Transverse colon (tissue), 4 donors: ENCODE data around the gene MYO3A. TPM values are rescaled to one million over a fixed set of nuclear protein-coding genes. Genes with fewer than 3 reads are reported as not detected.

Experiments used
- DNase-seq: peaks from one replicate; pipeline ENCODE4 v3.0.0-alpha.2; 2019
- H3K27ac ChIP-seq, 4 donors: fragments of 200-600 bp; sonication (generic); 2 replicates each; pipeline ENCODE4 v1.5.1; 2016 to 2018; ENCODE audit warnings: inconsistent platforms in 4 of 4
- H3K27me3 ChIP-seq: fragments of 200-600 bp; sonication (generic); 2 replicates; pipeline ENCODE4 v1.5.1; 2017; ENCODE audit warnings: inconsistent platforms
- H3K36me3 ChIP-seq, 4 donors: fragments of 200-600 bp; sonication (generic); 2 replicates each; pipeline ENCODE4 v1.5.1; 2017 to 2019; ENCODE audit warnings: inconsistent platforms in 4 of 4
- H3K4me1 ChIP-seq, 4 donors: fragments of 200-600 bp; sonication (generic); 2 replicates each; pipeline ENCODE4 v1.5.1; 2017 to 2020; ENCODE audit warnings: inconsistent platforms in 4 of 4
- H3K4me3 ChIP-seq, 4 donors: fragments of 200-600 bp; sonication (generic); 1 replicate in 1 of 4; 2 replicates in 3 of 4; pipeline versions ENCODE4 v1.5.1 to v1.6.1; 2017 to 2019; ENCODE audit warnings: inconsistent platforms in 4 of 4
- H3K9me3 ChIP-seq, 2 donors: fragments of 200-600 bp; sonication (generic); 2 replicates each; pipeline ENCODE4 v1.5.1; 2017 to 2019; ENCODE audit warnings: inconsistent platforms in 2 of 2
- EP300 ChIP-seq: sonication (generic); formaldehyde crosslinking; IDR thresholded peaks from one replicate; pipeline ENCODE4 v1.6.1; 2017; ENCODE audit warnings: antibody characterized with exemption, low read depth
- POLR2A ChIP-seq: fragments of 450-650 bp; IDR thresholded peaks from one replicate; pipeline ENCODE4 v1.6.1; 2016; ENCODE audit warnings: antibody characterized with exemption, mild to moderate bottlenecking, moderate library complexity
- POLR2AphosphoS5 ChIP-seq, 3 donors: sonication (generic); formaldehyde crosslinking; IDR thresholded peaks; one replicate each; pipeline ENCODE4 v1.6.1; 2016; ENCODE audit warnings: antibody characterized with exemption in 3 of 3
- WGBS, 2 donors: methylation state at CpG; one replicate each; pipeline ENCODE4 v1.1.5; 2018; ENCODE audit warnings: low coverage in 1 of 2; 5-methylcytosine and 5-hydroxymethylcytosine counted together
- in situ Hi-C, 4 donors: fragments of 200-750 bp; cut with MboI; loops; one replicate each; pipeline versions ENCODE4 v1.15.0 to v1.15.1; 2017; ENCODE audit warnings: low sequenced_read_pairs in 3 of 4, low pct_ligation_motif_present in 1 of 4, low pct_unique_long_range_greater_than_20kb in 1 of 4
- intact Hi-C: fragments of 100-400 bp; cut with DNase I; formaldehyde crosslinking; loops from one replicate; pipeline ENCODE4 v1.15.1; 2023; ENCODE audit warnings: low total_unique reads
- total RNA-seq, 4 donors: library from RNA; depleted of rRNA; stranded (reverse); fragments of >200 nt; gene quantifications; one replicate each; pipeline ENCODE4 v1.1.0, GENCODE V29; 2016
- TF ChIP-seq, protein P1 (sequence below), 5 experiments: fragments of 200-600 bp in 3 of 5; fragments of 450-650 bp in 2 of 5; sonication (generic) in 3 of 5; IDR thresholded peaks; 1 replicate in 2 of 5; 2 replicates in 3 of 5; pipeline ENCODE4 v1.5.1; 2016 to 2017; ENCODE audit warnings: antibody characterized with exemption in 5 of 5, inconsistent platforms in 3 of 5, mild to moderate bottlenecking in 2 of 5, moderate library complexity in 1 of 5

Gene MYO3A, protein sequence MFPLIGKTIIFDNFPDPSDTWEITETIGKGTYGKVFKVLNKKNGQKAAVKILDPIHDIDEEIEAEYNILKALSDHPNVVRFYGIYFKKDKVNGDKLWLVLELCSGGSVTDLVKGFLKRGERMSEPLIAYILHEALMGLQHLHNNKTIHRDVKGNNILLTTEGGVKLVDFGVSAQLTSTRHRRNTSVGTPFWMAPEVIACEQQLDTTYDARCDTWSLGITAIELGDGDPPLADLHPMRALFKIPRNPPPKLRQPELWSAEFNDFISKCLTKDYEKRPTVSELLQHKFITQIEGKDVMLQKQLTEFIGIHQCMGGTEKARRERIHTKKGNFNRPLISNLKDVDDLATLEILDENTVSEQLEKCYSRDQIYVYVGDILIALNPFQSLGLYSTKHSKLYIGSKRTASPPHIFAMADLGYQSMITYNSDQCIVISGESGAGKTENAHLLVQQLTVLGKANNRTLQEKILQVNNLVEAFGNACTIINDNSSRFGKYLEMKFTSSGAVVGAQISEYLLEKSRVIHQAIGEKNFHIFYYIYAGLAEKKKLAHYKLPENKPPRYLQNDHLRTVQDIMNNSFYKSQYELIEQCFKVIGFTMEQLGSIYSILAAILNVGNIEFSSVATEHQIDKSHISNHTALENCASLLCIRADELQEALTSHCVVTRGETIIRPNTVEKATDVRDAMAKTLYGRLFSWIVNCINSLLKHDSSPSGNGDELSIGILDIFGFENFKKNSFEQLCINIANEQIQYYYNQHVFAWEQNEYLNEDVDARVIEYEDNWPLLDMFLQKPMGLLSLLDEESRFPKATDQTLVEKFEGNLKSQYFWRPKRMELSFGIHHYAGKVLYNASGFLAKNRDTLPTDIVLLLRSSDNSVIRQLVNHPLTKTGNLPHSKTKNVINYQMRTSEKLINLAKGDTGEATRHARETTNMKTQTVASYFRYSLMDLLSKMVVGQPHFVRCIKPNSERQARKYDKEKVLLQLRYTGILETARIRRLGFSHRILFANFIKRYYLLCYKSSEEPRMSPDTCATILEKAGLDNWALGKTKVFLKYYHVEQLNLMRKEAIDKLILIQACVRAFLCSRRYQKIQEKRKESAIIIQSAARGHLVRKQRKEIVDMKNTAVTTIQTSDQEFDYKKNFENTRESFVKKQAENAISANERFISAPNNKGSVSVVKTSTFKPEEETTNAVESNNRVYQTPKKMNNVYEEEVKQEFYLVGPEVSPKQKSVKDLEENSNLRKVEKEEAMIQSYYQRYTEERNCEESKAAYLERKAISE (N-terminal part only)
- total RNA-seq: 1 to 10 TPM in 2 of 4 donors, under 1 TPM in 1, not detected in 1; 0.27 to 1.3 (median 1.2) TPM

DNA sequence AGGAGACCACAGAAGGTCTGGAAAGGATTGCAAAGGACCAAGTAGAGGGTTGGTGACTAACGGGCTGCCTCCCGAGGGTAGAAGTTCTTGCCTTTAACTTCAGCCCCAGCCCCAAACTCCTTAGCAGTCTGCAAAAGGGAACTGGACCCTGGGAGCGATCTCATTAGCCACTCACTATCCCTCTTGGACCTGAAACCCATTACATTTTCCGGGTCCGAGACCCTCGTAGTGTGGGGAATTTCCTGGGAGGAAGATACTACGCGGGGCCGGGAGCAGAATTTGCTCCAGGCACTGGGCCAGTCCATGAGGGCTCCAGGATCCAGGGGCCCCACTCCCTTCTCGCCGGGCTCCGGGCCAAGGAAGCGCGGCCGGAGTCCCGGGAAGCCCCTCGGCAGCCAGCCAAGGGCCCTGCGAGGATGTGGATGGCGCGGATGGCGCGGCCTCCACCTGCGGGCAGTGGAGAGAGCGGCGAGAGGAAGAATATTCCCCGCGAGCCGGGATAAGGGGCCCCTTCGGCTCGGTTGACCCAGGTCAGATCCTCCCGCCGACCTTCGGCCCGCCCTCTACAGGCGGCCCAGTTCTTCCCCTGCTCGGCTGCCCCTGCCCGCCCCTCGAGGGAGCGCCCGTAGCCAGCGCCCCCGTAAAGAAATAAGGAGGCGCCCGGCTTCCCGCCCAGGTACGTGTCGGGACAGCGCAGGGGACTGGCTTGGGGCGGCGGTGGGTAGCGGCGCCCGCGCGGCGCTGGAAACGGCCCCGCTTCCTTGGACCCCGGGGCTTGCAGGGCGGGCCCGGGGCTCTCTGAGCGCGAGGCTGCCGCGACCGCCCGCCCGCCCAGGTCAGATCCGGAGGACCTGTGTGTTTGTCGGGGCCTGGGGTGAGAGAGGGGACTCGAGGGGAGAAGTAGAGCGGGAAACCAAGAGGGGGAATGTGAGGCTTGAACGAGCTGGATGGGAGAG, at the start of gene MYO3A:
Gene MYO3A (plus strand): TSS at position 577 of the 956 bp plus-strand sequence. CDS start 17,882 bp downstream, outside the sequence.
- DNase-seq: no peak
- no peak within 1 kb of the TSS for H3K27ac ChIP-seq

GRCh38 chr10:25888627-25889026, 45.4 kb upstream of the MYO3A start:
- Histone ChIP-seq H3K36me3 (no peaks in the 10 kb centered on the region), H3K27me3 (no peaks in the 10 kb centered on the region), H3K4me3 (no peak overlapping the region), H3K27ac (no peak overlapping the region), H3K4me1 (no peaks in the 10 kb centered on the region), H3K9me3 (no peaks in the 10 kb centered on the region)
- no peak for DNase-seq
- intact Hi-C loops (no loop called here), in situ Hi-C loops (loop anchor here in 2 of 4 donors (25.0 kb wide), 2 partner anchors 374 to 674 kb away; no protein-coding TSS in a partner anchor)
- TF ChIP-seq, protein P1, sequence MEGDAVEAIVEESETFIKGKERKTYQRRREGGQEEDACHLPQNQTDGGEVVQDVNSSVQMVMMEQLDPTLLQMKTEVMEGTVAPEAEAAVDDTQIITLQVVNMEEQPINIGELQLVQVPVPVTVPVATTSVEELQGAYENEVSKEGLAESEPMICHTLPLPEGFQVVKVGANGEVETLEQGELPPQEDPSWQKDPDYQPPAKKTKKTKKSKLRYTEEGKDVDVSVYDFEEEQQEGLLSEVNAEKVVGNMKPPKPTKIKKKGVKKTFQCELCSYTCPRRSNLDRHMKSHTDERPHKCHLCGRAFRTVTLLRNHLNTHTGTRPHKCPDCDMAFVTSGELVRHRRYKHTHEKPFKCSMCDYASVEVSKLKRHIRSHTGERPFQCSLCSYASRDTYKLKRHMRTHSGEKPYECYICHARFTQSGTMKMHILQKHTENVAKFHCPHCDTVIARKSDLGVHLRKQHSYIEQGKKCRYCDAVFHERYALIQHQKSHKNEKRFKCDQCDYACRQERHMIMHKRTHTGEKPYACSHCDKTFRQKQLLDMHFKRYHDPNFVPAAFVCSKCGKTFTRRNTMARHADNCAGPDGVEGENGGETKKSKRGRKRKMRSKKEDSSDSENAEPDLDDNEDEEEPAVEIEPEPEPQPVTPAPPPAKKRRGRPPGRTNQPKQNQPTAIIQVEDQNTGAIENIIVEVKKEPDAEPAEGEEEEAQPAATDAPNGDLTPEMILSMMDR (IDR thresholded peaks at IDR 0.05): no peak
- TF ChIP-seq POLR2AphosphoS5 (IDR thresholded peaks at IDR 0.05) (no peak), EP300 (no peak), POLR2A (no peak)
- WGBS, 2 donors: 63% methylated on average over 5 of the region's 5 CpGs; no CpG with 5 or more reads in 1 of the 2 donors

More for the DNA sequence above, at the start of gene MYO3A:
- in situ Hi-C loops (no loop called here), intact Hi-C loops (no loop called here)
- Histone ChIP-seq H3K27me3 (peaks cover 44% of the 10 kb centered on the region), H3K36me3 (no peaks in the 10 kb centered on the region), H3K4me1 (peaks cover 0 to 13% (median 7%) of the 10 kb centered on the region in 4 donors), H3K9me3 (no peaks in the 10 kb centered on the region), H3K4me3 (peak within 1 kb of the TSS in 3 of 4 donors; percentile 5 to 49 (median 29))
- TF ChIP-seq, protein P1 (IDR thresholded peaks at IDR 0.05): no peak
- TF ChIP-seq EP300: no peak
- no peak for TF ChIP-seq POLR2AphosphoS5 (IDR thresholded peaks at IDR 0.05)
- no peak for TF ChIP-seq POLR2A
- WGBS, 2 donors: 11% methylated on average over 24 of the region's 73 CpGs; no CpG with 5 or more reads in 1 of the 2 donors

DNA sequence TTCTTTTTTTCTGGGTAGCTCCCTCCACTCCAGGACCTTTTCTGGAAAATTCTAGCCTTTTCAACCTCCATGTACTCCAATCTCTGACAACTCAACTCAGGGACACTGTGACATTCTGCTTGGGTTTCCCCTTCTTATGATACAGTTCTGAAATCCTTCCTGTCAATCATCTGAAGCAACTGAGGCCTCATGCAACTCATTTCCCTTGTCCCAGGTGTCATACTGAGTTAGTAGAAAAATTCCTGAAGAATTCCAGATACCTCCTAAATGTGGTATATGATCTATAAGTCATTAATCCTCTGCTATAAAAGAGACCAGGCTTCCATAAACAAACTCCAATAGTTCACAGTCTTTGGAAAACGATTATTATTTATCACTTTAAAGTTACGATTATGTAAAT, 43.0 kb upstream of the MYO3A start:
- TF ChIP-seq, protein P1 (IDR thresholded peaks at IDR 0.05): no peak
- TF ChIP-seq POLR2A (no peak), EP300 (no peak), POLR2AphosphoS5 (IDR thresholded peaks at IDR 0.05) (no peak)
- in situ Hi-C loops: loop anchor here in 2 of 4 donors (25.0 kb wide), 2 partner anchors 371 to 671 kb away; no protein-coding TSS in a partner anchor
- Histone ChIP-seq H3K27me3 (no peaks in the 10 kb centered on the region), H3K36me3 (no peaks in the 10 kb centered on the region), H3K27ac (no peak overlapping the region), H3K4me1 (no peaks in the 10 kb centered on the region), H3K4me3 (no peak overlapping the region), H3K9me3 (no peaks in the 10 kb centered on the region)
- intact Hi-C loops: no loop called here
- DNase-seq: no peak
- 53 to 67% methylated on average over 2 of the region's 2 CpGs for WGBS, 2 donors
